HepG2 (cell line): ENCODE data around the gene GSAP. TPM values are rescaled to one million over a fixed set of nuclear protein-coding genes. Genes with fewer than 3 reads are reported as not detected.

ENCODE experiments used
- CBX5 ChIP-seq: sonication (generic); formaldehyde crosslinking; IDR thresholded peaks from 2 replicates; pipeline ENCODE4 v1.4.0; 2020; ENCODE audit warnings: missing genetic modification reagents, borderline replicate concordance
- HDAC2 ChIP-seq: sonication (generic); formaldehyde crosslinking; IDR thresholded peaks from 2 replicates; pipeline ENCODE4 v1.4.0; 2020; ENCODE audit warnings: missing genetic modification reagents
- JUND ChIP-seq: sonication (generic); formaldehyde crosslinking; IDR thresholded peaks from 2 replicates; pipeline ENCODE4 v1.8.0; 2022; ENCODE audit warnings: mild to moderate bottlenecking, missing genetic modification reagents
- KAT2B ChIP-seq: fragments of 150-350 bp; IDR thresholded peaks from 2 replicates; pipeline ENCODE4 v1.6.1; 2014; ENCODE audit warnings: low read depth, low read length, borderline replicate concordance
- KDM2A ChIP-seq: sonication (generic); formaldehyde crosslinking; IDR thresholded peaks from 2 replicates; pipeline ENCODE4 v1.4.0; 2020; ENCODE audit warnings: low read depth, missing genetic modification reagents, borderline replicate concordance
- MIER2 ChIP-seq: IDR thresholded peaks from 2 replicates; pipeline ENCODE4 v1.6.1; 2016; ENCODE audit warnings: missing biosample characterization, missing genetic modification reagents
- MTA1 ChIP-seq: sonication (generic); formaldehyde crosslinking; IDR thresholded peaks from 2 replicates; pipeline ENCODE4 v1.4.0; 2020; ENCODE audit warnings: missing genetic modification reagents, mild to moderate bottlenecking, borderline replicate concordance
- NKX3-1 ChIP-seq: sonication (generic); formaldehyde crosslinking; IDR thresholded peaks from 2 replicates; pipeline ENCODE4 v1.5.0; 2020; ENCODE audit warnings: missing genetic modification reagents
- POLR2AphosphoS2 ChIP-seq: IDR thresholded peaks from 2 replicates; pipeline ENCODE4 v1.6.1; 2011; ENCODE audit warnings: low read depth, low read length, improper control_type of control experiment
- RCOR2 ChIP-seq: IDR thresholded peaks from 2 replicates; pipeline ENCODE4 v1.6.1; 2016; ENCODE audit warnings: missing biosample characterization, missing genetic modification reagents
- SAP130 ChIP-seq: IDR thresholded peaks from 2 replicates; pipeline ENCODE4 v1.6.1; 2016; ENCODE audit warnings: low read depth
- SPEN ChIP-seq: sonication (generic); formaldehyde crosslinking; IDR thresholded peaks from 2 replicates; pipeline ENCODE4 v1.5.1; 2020; ENCODE audit warnings: low read depth, mild to moderate bottlenecking, missing genetic modification reagents
- SRSF9 ChIP-seq: fragments of 200-400 bp; formaldehyde crosslinking; IDR thresholded peaks from 2 replicates; pipeline ENCODE4 v1.6.1; 2018; ENCODE audit warnings: borderline replicate concordance, mild to moderate bottlenecking, low read depth, low read length; ENCODE audit not compliant: insufficient read depth, poor library complexity, severe bottlenecking
- SUZ12 ChIP-seq: fragments of 150-350 bp; IDR thresholded peaks from 2 replicates; pipeline ENCODE4 v1.6.1; 2014; ENCODE audit warnings: low read depth, low read length
- TOPORS ChIP-seq: sonication (generic); formaldehyde crosslinking; IDR thresholded peaks from 2 replicates; pipeline ENCODE4 v1.8.0; 2023; ENCODE audit warnings: mild to moderate bottlenecking, missing genetic modification reagents
- ZBTB21 ChIP-seq: sonication (generic); formaldehyde crosslinking; IDR thresholded peaks from 2 replicates; pipeline ENCODE4 v1.4.0; 2020; ENCODE audit warnings: missing genetic modification reagents
- ZFP36L1 ChIP-seq: sonication (generic); formaldehyde crosslinking; IDR thresholded peaks from 2 replicates; pipeline ENCODE4 v1.8.0; 2022; ENCODE audit warnings: mild to moderate bottlenecking, missing genetic modification reagents, moderate library complexity
- ZNF24 ChIP-seq: fragments of 450-650 bp; IDR thresholded peaks from 2 replicates; pipeline ENCODE4 v1.6.1; 2017; ENCODE audit warnings: antibody characterized with exemption, mild to moderate bottlenecking
- ZNF672 ChIP-seq: sonication (generic); formaldehyde crosslinking; IDR thresholded peaks from 2 replicates; pipeline ENCODE4 v1.8.1; 2022; ENCODE audit warnings: missing genetic modification reagents
- ZNF788 ChIP-seq: sonication (generic); formaldehyde crosslinking; IDR thresholded peaks from 2 replicates; pipeline ENCODE4 v1.5.0; 2020; ENCODE audit warnings: mild to moderate bottlenecking, missing genetic modification reagents, borderline replicate concordance
- polyA plus RNA-seq, 8 experiments: library from polyadenylated mRNA; depleted of rRNA in 3 of 8; stranded (reverse) in 7 of 8; unstranded in 1 of 8; fragments of >200 nt; fragmentation: Illumina TruSeq in 4 of 8; extraction: Trizol in 4 of 8; gene quantifications; 2 replicates each; pipeline versions ENCODE4 v1.2.1 to v1.2.3, GENCODE V29; 2011 to 2016; ENCODE audit warnings: low read depth in 4 of 8, missing spikeins in 1 of 8, mixed read lengths in 1 of 8; ENCODE audit not compliant: insufficient read depth in 1 of 8
- total RNA-seq, 5 experiments: library from RNA; depleted of rRNA; stranded (reverse); fragments of >200 nt; fragmentation: Illumina TruSeq; extraction: Trizol; gene quantifications; 2 replicates each; pipeline ENCODE4 v1.2.3, GENCODE V29; 2016; ENCODE audit warnings: low read depth in 1 of 5
- TF ChIP-seq, protein P1 (sequence below): IDR thresholded peaks from 2 replicates; pipeline ENCODE4 v1.6.1; 2016; ENCODE audit warnings: low read depth, missing genetic modification reagents, missing compliant biosample characterization
- TF ChIP-seq, protein P2 (sequence below): sonication (generic); formaldehyde crosslinking; IDR thresholded peaks from 2 replicates; pipeline ENCODE4 v1.4.0; 2020; ENCODE audit warnings: missing genetic modification reagents
- TF ChIP-seq, protein P3 (sequence below): sonication (generic); formaldehyde crosslinking; IDR thresholded peaks from 2 replicates; pipeline ENCODE4 v1.4.0; 2020; ENCODE audit warnings: missing genetic modification reagents

GSAP gene
- total and polyA plus RNA-seq, 2 of the 13 experiments (the other 11 are each of a cell fraction or from before 2014, with no cell fraction given), result 34.6 to 40.6 TPM

DNA sequence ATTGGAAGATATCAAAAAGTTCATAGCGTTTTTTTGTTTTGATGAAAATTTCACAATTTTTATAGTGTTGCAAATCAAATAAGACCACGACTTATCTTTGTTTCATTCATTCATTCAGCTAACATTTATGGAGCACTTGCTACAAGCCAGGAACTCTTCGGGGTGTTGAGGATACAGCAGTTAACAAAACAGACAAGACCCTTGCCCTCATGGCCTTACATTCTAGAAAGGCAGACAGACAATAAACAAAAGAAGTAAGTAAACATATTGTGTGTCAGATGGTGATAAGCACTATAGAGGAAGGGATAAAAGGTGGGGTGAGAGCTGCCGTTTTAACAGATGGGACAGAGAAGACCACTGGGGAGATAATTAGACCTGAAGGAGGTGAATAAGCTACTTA lies 41.6 kb upstream of the GSAP start (continued):
- TF ChIP-seq, protein P1, sequence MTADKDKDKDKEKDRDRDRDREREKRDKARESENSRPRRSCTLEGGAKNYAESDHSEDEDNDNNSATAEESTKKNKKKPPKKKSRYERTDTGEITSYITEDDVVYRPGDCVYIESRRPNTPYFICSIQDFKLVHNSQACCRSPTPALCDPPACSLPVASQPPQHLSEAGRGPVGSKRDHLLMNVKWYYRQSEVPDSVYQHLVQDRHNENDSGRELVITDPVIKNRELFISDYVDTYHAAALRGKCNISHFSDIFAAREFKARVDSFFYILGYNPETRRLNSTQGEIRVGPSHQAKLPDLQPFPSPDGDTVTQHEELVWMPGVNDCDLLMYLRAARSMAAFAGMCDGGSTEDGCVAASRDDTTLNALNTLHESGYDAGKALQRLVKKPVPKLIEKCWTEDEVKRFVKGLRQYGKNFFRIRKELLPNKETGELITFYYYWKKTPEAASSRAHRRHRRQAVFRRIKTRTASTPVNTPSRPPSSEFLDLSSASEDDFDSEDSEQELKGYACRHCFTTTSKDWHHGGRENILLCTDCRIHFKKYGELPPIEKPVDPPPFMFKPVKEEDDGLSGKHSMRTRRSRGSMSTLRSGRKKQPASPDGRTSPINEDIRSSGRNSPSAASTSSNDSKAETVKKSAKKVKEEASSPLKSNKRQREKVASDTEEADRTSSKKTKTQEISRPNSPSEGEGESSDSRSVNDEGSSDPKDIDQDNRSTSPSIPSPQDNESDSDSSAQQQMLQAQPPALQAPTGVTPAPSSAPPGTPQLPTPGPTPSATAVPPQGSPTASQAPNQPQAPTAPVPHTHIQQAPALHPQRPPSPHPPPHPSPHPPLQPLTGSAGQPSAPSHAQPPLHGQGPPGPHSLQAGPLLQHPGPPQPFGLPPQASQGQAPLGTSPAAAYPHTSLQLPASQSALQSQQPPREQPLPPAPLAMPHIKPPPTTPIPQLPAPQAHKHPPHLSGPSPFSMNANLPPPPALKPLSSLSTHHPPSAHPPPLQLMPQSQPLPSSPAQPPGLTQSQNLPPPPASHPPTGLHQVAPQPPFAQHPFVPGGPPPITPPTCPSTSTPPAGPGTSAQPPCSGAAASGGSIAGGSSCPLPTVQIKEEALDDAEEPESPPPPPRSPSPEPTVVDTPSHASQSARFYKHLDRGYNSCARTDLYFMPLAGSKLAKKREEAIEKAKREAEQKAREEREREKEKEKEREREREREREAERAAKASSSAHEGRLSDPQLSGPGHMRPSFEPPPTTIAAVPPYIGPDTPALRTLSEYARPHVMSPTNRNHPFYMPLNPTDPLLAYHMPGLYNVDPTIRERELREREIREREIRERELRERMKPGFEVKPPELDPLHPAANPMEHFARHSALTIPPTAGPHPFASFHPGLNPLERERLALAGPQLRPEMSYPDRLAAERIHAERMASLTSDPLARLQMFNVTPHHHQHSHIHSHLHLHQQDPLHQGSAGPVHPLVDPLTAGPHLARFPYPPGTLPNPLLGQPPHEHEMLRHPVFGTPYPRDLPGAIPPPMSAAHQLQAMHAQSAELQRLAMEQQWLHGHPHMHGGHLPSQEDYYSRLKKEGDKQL (CRISPR knock-in tag), result 0 out of 2 replicates have a peak, but pooled peaks have one; percentile 38
- TF ChIP-seq KDM2A (CRISPR knock-in tag) (no peak), JUND (CRISPR knock-in tag) (no peak), RCOR2 (peak; percentile 49; the same call in 1 of the 2 replicates), SAP130 (peak; percentile 42), NKX3-1 (no peak), SPEN (no peak), ZNF24 (peak; percentile 71), ZFP36L1 (CRISPR knock-in tag) (no peak), HDAC2 (CRISPR knock-in tag) (peak; percentile 69; the same call in 1 of the 2 replicates), MTA1 (CRISPR knock-in tag) (no peak), CBX5 (CRISPR knock-in tag) (no peak), TOPORS (CRISPR knock-in tag) (no peak), KAT2B (no peak), SRSF9 (no peak), POLR2AphosphoS2 (no peak), ZNF788 (CRISPR knock-in tag) (no peak), ZNF672 (no peak), SUZ12 (no peak), MIER2 (CRISPR knock-in tag) (no peak), ZBTB21 (CRISPR knock-in tag) (no peak)
- TF ChIP-seq, protein P2, sequence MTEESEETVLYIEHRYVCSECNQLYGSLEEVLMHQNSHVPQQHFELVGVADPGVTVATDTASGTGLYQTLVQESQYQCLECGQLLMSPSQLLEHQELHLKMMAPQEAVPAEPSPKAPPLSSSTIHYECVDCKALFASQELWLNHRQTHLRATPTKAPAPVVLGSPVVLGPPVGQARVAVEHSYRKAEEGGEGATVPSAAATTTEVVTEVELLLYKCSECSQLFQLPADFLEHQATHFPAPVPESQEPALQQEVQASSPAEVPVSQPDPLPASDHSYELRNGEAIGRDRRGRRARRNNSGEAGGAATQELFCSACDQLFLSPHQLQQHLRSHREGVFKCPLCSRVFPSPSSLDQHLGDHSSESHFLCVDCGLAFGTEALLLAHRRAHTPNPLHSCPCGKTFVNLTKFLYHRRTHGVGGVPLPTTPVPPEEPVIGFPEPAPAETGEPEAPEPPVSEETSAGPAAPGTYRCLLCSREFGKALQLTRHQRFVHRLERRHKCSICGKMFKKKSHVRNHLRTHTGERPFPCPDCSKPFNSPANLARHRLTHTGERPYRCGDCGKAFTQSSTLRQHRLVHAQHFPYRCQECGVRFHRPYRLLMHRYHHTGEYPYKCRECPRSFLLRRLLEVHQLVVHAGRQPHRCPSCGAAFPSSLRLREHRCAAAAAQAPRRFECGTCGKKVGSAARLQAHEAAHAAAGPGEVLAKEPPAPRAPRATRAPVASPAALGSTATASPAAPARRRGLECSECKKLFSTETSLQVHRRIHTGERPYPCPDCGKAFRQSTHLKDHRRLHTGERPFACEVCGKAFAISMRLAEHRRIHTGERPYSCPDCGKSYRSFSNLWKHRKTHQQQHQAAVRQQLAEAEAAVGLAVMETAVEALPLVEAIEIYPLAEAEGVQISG (CRISPR knock-in tag), result no peak
- TF ChIP-seq, protein P3, sequence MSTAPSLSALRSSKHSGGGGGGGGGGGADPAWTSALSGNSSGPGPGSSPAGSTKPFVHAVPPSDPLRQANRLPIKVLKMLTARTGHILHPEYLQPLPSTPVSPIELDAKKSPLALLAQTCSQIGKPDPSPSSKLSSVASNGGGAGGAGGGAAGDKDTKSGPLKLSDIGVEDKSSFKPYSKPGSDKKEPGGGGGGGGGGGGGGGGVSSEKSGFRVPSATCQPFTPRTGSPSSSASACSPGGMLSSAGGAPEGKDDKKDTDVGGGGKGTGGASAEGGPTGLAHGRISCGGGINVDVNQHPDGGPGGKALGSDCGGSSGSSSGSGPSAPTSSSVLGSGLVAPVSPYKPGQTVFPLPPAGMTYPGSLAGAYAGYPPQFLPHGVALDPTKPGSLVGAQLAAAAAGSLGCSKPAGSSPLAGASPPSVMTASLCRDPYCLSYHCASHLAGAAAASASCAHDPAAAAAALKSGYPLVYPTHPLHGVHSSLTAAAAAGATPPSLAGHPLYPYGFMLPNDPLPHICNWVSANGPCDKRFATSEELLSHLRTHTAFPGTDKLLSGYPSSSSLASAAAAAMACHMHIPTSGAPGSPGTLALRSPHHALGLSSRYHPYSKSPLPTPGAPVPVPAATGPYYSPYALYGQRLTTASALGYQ (CRISPR knock-in tag), result 0 out of 2 replicates have a peak, but pooled peaks have one; percentile 33
